Keratinocyte (primary cell): Measurements from ENCODE around the gene SPDYE16. TPM values are rescaled to one million over a fixed set of nuclear protein-coding genes. Genes with fewer than 3 reads are reported as not detected.
A peak's percentile ranks its signal among the peaks of the same experiment; 100 is the strongest.
"Not testable (repeated sequence)": the region's sequence is repeated elsewhere in the genome, so short reads cannot be mapped to it uniquely, and the experiment has no call there.

Experiments used
- DNase-seq: peaks from one replicate; pipeline ENCODE4 v3.0.0-alpha.2; 2011; ENCODE audit warnings: low read depth, missing footprints, low spot score
- FAIRE-seq: peaks from 2 replicates; lab custom pipeline; 2011; peaks lifted over from hg19 to GRCh38; lab: Jason Lieb, UNC
- H2AFZ ChIP-seq: 2 replicates; pipeline ENCODE4 v1.6.0; 2012; ENCODE audit warnings: low read length, control low read depth, inconsistent platforms; ENCODE audit not compliant: control insufficient read depth
- H3K27ac ChIP-seq: 2 replicates; pipeline ENCODE4 v1.5.1; 2011; ENCODE audit warnings: low read length; ENCODE audit not compliant: control insufficient read depth, insufficient read depth
- H3K27me3 ChIP-seq: 3 replicates; pipeline ENCODE4 v1.6.0; 2011; ENCODE audit warnings: low read length; ENCODE audit not compliant: control insufficient read depth, insufficient read depth; ENCODE audit errors: extremely low read depth
- H3K36me3 ChIP-seq, 2 experiments: 2 replicates in 1 of 2; 3 replicates in 1 of 2; pipeline ENCODE4 v1.5.1; 2011; ENCODE audit warnings: low read length in 2 of 2, mild to moderate bottlenecking in 1 of 2; ENCODE audit not compliant: control insufficient read depth in 2 of 2, insufficient read depth in 2 of 2; ENCODE audit errors: extremely low read depth in 1 of 2
- H3K4me1 ChIP-seq: 3 replicates; pipeline ENCODE4 v1.5.1; 2011; ENCODE audit warnings: low read length; ENCODE audit not compliant: control insufficient read depth, insufficient read depth; ENCODE audit errors: extremely low read depth
- H3K4me2 ChIP-seq: 3 replicates; pipeline ENCODE4 v1.6.0; 2011; ENCODE audit warnings: low read depth, low read length; ENCODE audit not compliant: control insufficient read depth, insufficient read depth; ENCODE audit errors: extremely low read depth
- H3K4me3 ChIP-seq, 3 experiments: fragments of 200-600 bp in 1 of 3; sonication (generic) in 1 of 3; 2 replicates in 2 of 3; 3 replicates in 1 of 3; pipeline ENCODE4 v1.5.1; 2011 to 2016; ENCODE audit warnings: low read length in 3 of 3, mild to moderate bottlenecking in 3 of 3, control low read depth in 2 of 3, inconsistent platforms in 1 of 3, low read depth in 1 of 3, mixed read lengths in 1 of 3, mixed run types in 1 of 3, moderate library complexity in 1 of 3; ENCODE audit not compliant: control insufficient read depth in 2 of 3, insufficient read depth in 2 of 3; ENCODE audit errors: extremely low read depth in 1 of 3
- H3K79me2 ChIP-seq: 2 replicates; pipeline ENCODE4 v1.6.0; 2012; ENCODE audit warnings: low read length; ENCODE audit not compliant: control insufficient read depth, insufficient read depth
- H3K9ac ChIP-seq: 3 replicates; pipeline ENCODE4 v1.6.0; 2011; ENCODE audit warnings: low read length; ENCODE audit not compliant: control insufficient read depth, insufficient read depth; ENCODE audit errors: extremely low read depth
- H3K9me1 ChIP-seq: 3 replicates; pipeline ENCODE4 v1.6.0; 2011; ENCODE audit warnings: low read length; ENCODE audit not compliant: control insufficient read depth, insufficient read depth; ENCODE audit errors: extremely low read depth
- H3K9me3 ChIP-seq: 2 replicates; pipeline ENCODE4 v1.5.1; 2012; ENCODE audit warnings: low read depth, low read length; ENCODE audit not compliant: control insufficient read depth
- H4K20me1 ChIP-seq: 3 replicates; pipeline ENCODE4 v1.6.0; 2011; ENCODE audit warnings: low read length; ENCODE audit not compliant: control insufficient read depth, insufficient read depth; ENCODE audit errors: extremely low read depth
- dilution Hi-C: fragments of 300-500 bp; cut with MboI; formaldehyde crosslinking; loops from one replicate; pipeline ENCODE4 v1.7.0; 2020; ENCODE audit warnings: low sequenced_read_pairs; ENCODE audit not compliant: extremely low pct_ligation_motif_present
- polyA plus RNA-seq, 5 experiments: library from polyadenylated mRNA; depleted of rRNA in 3 of 5; stranded (reverse) in 3 of 5; stranded (forward) in 1 of 5; unstranded in 1 of 5; fragments of >200 nt; gene quantifications; 1 replicate in 1 of 5; 2 replicates in 3 of 5; 3 replicates in 1 of 5; pipeline versions ENCODE4 v1.2.1 to v1.2.3, GENCODE V29; 2011 to 2012; ENCODE audit warnings: missing spikeins in 2 of 5, low read depth in 1 of 5, low replicate concordance in 1 of 5

SPDYE16 gene
- polyA plus RNA-seq, 1 donor (not counting 4 experiments of a cell fraction or from before 2014, with no cell fraction given): not detected

- H3K9me1 ChIP-seq, H3K9ac ChIP-seq, H2AFZ ChIP-seq, dilution Hi-C loops, H3K27me3 ChIP-seq, H3K36me3 ChIP-seq, H3K9me3 ChIP-seq, H4K20me1 ChIP-seq, DNase-seq: not testable (repeated sequence)
- H3K27ac ChIP-seq: peak overlapping the region; percentile 36
- peaks cover 12% of the 10 kb centered on the region for H3K4me1 ChIP-seq
- H3K4me2 ChIP-seq: peak overlapping the region; percentile 69
- FAIRE-seq: peak; percentile 94
- peaks cover 63% of the 10 kb centered on the region for H3K79me2 ChIP-seq
- peak overlapping the region in 1 of 3 experiments; percentile 40 for H3K4me3 ChIP-seq
These were observed 16.6 kb upstream of the SPDYE16 start for GRCh38 chr7:76559685-76560084.

GRCh38 chr7:76551992-76552391 lies 8.9 kb upstream of the SPDYE16 start:
- H3K27ac ChIP-seq, H3K9ac ChIP-seq, DNase-seq, H3K9me3 ChIP-seq, H3K27me3 ChIP-seq, FAIRE-seq, H3K4me1 ChIP-seq, H3K36me3 ChIP-seq, dilution Hi-C loops, H3K4me2 ChIP-seq, H3K9me1 ChIP-seq, H4K20me1 ChIP-seq, H3K4me3 ChIP-seq, H2AFZ ChIP-seq: not testable (repeated sequence)
- peaks cover 52% of the 10 kb centered on the region for H3K79me2 ChIP-seq

- H3K4me1 ChIP-seq, DNase-seq, dilution Hi-C loops, H3K9me3 ChIP-seq, H3K36me3 ChIP-seq, H3K27me3 ChIP-seq, H3K9me1 ChIP-seq, H4K20me1 ChIP-seq, H2AFZ ChIP-seq, FAIRE-seq: not testable (repeated sequence)
- Histone ChIP-seq H3K9ac (peak overlapping the region; percentile 91), H3K4me2 (peak overlapping the region; percentile 64), H3K4me3 (peak overlapping the region; percentile 64 to 77 (median 75)), H3K27ac (peak overlapping the region; percentile 53), H3K79me2 (peaks cover 35% of the 10 kb centered on the region)
These were observed 6.8 kb upstream of the SPDYE16 start for GRCh38 chr7:76549855-76550248.

GRCh38 chr7:76549025-76549854 lies 6.1 kb upstream of the SPDYE16 start:
- H3K36me3 ChIP-seq, H3K9me3 ChIP-seq, dilution Hi-C loops, H3K4me1 ChIP-seq, H3K9me1 ChIP-seq, FAIRE-seq, H3K27me3 ChIP-seq, H4K20me1 ChIP-seq: not testable (repeated sequence)
- Histone ChIP-seq H3K9ac (peak overlapping the region; percentile 91), H3K79me2 (peaks cover 30% of the 10 kb centered on the region), H2AFZ (peak overlapping the region; percentile 78), H3K27ac (peak overlapping the region; percentile 53), H3K4me2 (peak overlapping the region; percentile 60), H3K4me3 (peak overlapping the region; percentile 64 to 77 (median 75))
- DNase-seq: peak; percentile 28

GRCh38 chr7:76531643-76532042 lies 11.5 kb downstream of the SPDYE16 start:
- H3K79me2 ChIP-seq, FAIRE-seq, DNase-seq, H2AFZ ChIP-seq, H3K36me3 ChIP-seq, dilution Hi-C loops, H3K27me3 ChIP-seq, H3K9ac ChIP-seq, H3K4me3 ChIP-seq, H4K20me1 ChIP-seq, H3K27ac ChIP-seq, H3K4me2 ChIP-seq, H3K4me1 ChIP-seq, H3K9me3 ChIP-seq, H3K9me1 ChIP-seq: not testable (repeated sequence)
